DMS 273 (cell line): ENCODE data around the gene ERN2.

ENCODE experiments used
- DNase-seq: peaks from one replicate; lab custom pipeline; 2025; ENCODE audit not compliant: unreplicated experiment; lab: John Stamatoyannopoulos, UW

ERN2 gene

GRCh38 chr16:23689442-23690187, 23.4 kb downstream of the ERN2 start:
- no peak for DNase-seq

- no peak for DNase-seq
Measured at GRCh38 chr16:23687034-23687808, 25.8 kb downstream of the ERN2 start.

GRCh38 chr16:23683487-23683886, 29.5 kb downstream of the ERN2 start:
- no peak for DNase-seq

GRCh38 chr16:23682181-23682580, 30.8 kb downstream of the ERN2 start:
- DNase-seq, result no peak

GRCh38 chr16:23679986-23680336, 33.1 kb downstream of the ERN2 start:
- DNase-seq, result peak; percentile 21

- peak; percentile 60 for DNase-seq
Measured at GRCh38 chr16:23679274-23679985, 33.6 kb downstream of the ERN2 start.

- DNase-seq, result peak; percentile 97
Measured at GRCh38 chr16:23678430-23679273, 34.4 kb downstream of the ERN2 start, which contains the start of gene PLK1. Gene PLK1 (plus strand): TSS chr16:23678889. CDS start chr16:23678933, 44 bp downstream.

- no peak for DNase-seq
Measured at GRCh38 chr16:23676924-23677480, 36.0 kb downstream of the ERN2 start.

GRCh38 chr16:23673971-23674614, 38.9 kb downstream of the ERN2 start:
- DNase-seq, result no peak

- no peak for DNase-seq
Measured at GRCh38 chr16:23670137-23670776, 42.8 kb downstream of the ERN2 start.

GRCh38 chr16:23668873-23669272, 44.1 kb downstream of the ERN2 start:
- DNase-seq, result no peak

- no peak for DNase-seq
Measured at GRCh38 chr16:23668225-23668624, 44.8 kb downstream of the ERN2 start.

- DNase-seq, result no peak
Measured at GRCh38 chr16:23667355-23667659, 45.7 kb downstream of the ERN2 start.

GRCh38 chr16:23666571-23667354, 46.3 kb downstream of the ERN2 start:
- DNase-seq, result no peak

- DNase-seq, result no peak
Measured at GRCh38 chr16:23663918-23664317, 49.1 kb downstream of the ERN2 start.

- no peak for DNase-seq
Measured at GRCh38 chr16:23651943-23652468, 61.0 kb downstream of the ERN2 start.

GRCh38 chr16:23650674-23651416, 62.2 kb downstream of the ERN2 start:
- no peak for DNase-seq

- DNase-seq, result no peak
Measured at GRCh38 chr16:23642246-23642774, 70.7 kb downstream of the ERN2 start.
